ENCODE results near the gene ST14.

ST14 gene

DNA sequence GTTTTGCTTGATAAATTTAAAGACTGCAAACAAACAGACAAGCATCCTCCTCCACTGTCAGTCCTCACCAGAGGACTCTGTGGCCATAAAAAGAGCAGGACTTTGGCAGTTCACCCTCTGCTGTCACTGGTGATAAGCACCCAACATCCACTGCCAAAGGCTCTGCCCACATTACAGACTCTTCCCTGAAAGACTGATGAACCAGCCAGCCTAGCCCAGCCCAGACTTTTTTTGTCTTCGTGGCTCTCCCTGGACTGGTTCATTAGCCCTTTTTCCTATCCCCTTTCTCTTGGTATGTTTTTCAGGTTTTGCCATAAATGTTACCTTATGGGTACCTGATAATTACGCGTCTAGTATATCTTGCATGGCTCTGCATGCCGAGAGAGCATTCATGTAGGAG lies 15.1 kb downstream of the ST14 start:
- H3K36me3 ChIP-seq (ENCODE audit: insufficient read depth, low read length): no peaks in the 10 kb centered on the region

DNA sequence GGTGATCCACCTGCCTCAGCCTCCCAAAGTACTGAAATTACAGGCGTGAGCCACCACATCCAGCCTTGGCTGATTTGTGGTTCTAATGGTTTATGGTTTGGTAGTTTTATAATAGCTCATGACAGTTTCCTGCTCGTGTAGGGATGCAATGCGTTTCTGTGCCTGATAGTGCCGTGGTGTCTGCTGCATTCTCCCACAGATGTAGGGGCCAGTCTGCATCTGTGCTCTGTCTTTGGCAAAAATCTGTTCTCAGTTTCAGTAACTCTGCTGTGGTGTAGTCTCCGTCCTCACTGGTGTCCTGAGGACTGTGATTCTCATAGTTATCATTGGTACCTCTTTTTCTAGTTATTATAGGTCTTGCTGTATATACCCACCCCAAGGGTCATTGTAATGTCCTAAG lies 16.3 kb downstream of the ST14 start:
- TF ChIP-seq FOXP2 (optimal IDR thresholded peaks at IDR 0.05; ENCODE audit: control extremely low read depth, extremely low read length, insufficient read depth) (no peak), EZH2 (IDR thresholded peaks at IDR 0.05) (no peak), POLR2AphosphoS5 (IDR thresholded peaks at IDR 0.05; ENCODE audit: borderline replicate concordance, low read depth, low read length) (no peak)
- H3K36me3 ChIP-seq (ENCODE audit: insufficient read depth, low read length): no peaks in the 10 kb centered on the region
- H3K4me3 ChIP-seq: no peak overlapping the region
- H3K9ac ChIP-seq (ENCODE audit: insufficient read length): no peak overlapping the region
- DNase-seq (ENCODE audit: low read depth, low spot score): no peak
- no peak overlapping the region for H3K27ac ChIP-seq
- H3K9me3 ChIP-seq (ENCODE audit: low read depth, low read length): no peaks in the 10 kb centered on the region

More for the DNA sequence above, 15.1 kb downstream of the ST14 start:
- Histone ChIP-seq H3K9me3 (ENCODE audit: low read depth, low read length) (no peaks in the 10 kb centered on the region), H3K9ac (ENCODE audit: insufficient read length) (no peak overlapping the region), H3K27ac (no peak overlapping the region), H3K4me3 (no peak overlapping the region)
- TF ChIP-seq POLR2AphosphoS5 (IDR thresholded peaks at IDR 0.05; ENCODE audit: borderline replicate concordance, low read depth, low read length) (no peak), FOXP2 (optimal IDR thresholded peaks at IDR 0.05; ENCODE audit: control extremely low read depth, extremely low read length, insufficient read depth) (no peak), EZH2 (IDR thresholded peaks at IDR 0.05) (no peak)
- no peak for DNase-seq (ENCODE audit: low read depth, low spot score)

DNA sequence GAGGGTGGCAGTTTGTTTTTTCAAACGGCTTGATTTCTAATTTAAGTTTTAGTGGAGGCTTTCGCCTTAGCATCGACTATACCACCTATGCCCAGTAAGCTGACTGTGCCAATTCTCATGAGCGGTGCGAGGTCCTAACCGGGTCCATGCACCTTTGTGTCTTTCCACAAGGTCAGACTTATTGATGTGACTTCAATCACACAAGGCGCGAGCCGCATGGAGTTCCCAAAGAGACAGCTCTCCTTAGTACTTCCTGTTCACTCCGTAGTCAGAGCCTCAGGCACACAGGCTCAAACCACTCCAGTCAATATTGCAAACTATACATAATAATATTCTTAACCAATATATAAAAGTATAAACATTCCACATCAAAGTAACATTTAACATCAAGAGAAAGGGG lies 18.2 kb downstream of the ST14 start:
- H3K36me3 ChIP-seq (ENCODE audit: insufficient read depth, low read length): no peaks in the 10 kb centered on the region
- H3K9me3 ChIP-seq (ENCODE audit: low read depth, low read length): no peaks in the 10 kb centered on the region
- no peak for DNase-seq (ENCODE audit: low read depth, low spot score)
- TF ChIP-seq FOXP2 (optimal IDR thresholded peaks at IDR 0.05; ENCODE audit: control extremely low read depth, extremely low read length, insufficient read depth) (no peak), POLR2AphosphoS5 (IDR thresholded peaks at IDR 0.05; ENCODE audit: borderline replicate concordance, low read depth, low read length) (no peak), EZH2 (IDR thresholded peaks at IDR 0.05) (no peak)
- H3K9ac ChIP-seq (ENCODE audit: insufficient read length): no peak overlapping the region
- no peak overlapping the region for H3K4me3 ChIP-seq
- H3K27ac ChIP-seq: no peak overlapping the region

DNA sequence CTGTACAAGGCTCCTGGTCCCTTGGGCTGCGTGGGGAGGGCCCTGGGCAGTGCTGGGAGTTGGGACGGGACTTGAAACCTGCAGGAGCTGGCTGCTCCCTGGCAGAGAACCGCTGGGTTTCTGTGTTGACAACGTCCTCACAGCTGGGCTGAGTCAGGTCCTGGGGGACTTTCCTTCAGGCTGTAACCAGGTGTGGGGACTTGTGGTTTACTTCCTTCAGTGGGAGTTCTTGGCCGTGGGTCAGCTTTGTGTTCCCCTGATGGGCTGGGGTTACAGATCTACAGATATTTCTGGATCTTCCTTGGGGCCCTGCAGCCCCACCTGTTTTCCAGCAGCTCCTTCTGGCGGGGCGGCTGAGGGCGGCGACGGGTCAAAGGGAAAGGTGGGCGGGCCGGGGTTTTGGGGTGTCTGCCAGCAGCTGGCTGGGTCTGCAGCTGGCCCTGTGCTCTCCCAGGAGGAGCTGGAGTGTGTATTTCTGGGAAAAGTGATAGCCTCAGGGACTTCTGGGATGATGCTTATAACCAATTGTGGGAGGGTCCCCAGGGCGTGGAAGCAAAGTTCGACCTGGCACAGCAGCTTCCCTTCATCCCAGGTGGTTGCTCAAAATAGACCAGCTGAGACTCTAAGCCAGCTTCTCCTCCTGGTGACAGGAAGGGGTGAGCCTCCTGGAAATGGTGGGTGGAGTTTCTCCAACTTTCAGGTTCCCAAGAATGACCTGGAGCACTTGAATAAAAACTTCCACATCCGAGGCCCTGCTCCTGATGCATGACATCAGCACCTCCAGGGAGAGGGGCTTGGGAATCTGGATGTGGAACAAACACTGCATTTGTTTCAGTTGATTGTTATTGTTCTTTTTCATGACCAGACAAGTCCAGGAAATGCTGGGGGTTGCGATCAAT lies 19.1 kb downstream of the ST14 start:
- H3K9me3 ChIP-seq (ENCODE audit: low read depth, low read length): no peaks in the 10 kb centered on the region
- TF ChIP-seq EZH2 (IDR thresholded peaks at IDR 0.05) (no peak), FOXP2 (optimal IDR thresholded peaks at IDR 0.05; ENCODE audit: control extremely low read depth, extremely low read length, insufficient read depth) (no peak), POLR2AphosphoS5 (IDR thresholded peaks at IDR 0.05; ENCODE audit: borderline replicate concordance, low read depth, low read length) (no peak)
- DNase-seq (ENCODE audit: low read depth, low spot score): no peak
- no peaks in the 10 kb centered on the region for H3K36me3 ChIP-seq (ENCODE audit: insufficient read depth, low read length)
- H3K27ac ChIP-seq: no peak overlapping the region
- no peak overlapping the region for H3K9ac ChIP-seq (ENCODE audit: insufficient read length)
- no peak overlapping the region for H3K4me3 ChIP-seq

DNA sequence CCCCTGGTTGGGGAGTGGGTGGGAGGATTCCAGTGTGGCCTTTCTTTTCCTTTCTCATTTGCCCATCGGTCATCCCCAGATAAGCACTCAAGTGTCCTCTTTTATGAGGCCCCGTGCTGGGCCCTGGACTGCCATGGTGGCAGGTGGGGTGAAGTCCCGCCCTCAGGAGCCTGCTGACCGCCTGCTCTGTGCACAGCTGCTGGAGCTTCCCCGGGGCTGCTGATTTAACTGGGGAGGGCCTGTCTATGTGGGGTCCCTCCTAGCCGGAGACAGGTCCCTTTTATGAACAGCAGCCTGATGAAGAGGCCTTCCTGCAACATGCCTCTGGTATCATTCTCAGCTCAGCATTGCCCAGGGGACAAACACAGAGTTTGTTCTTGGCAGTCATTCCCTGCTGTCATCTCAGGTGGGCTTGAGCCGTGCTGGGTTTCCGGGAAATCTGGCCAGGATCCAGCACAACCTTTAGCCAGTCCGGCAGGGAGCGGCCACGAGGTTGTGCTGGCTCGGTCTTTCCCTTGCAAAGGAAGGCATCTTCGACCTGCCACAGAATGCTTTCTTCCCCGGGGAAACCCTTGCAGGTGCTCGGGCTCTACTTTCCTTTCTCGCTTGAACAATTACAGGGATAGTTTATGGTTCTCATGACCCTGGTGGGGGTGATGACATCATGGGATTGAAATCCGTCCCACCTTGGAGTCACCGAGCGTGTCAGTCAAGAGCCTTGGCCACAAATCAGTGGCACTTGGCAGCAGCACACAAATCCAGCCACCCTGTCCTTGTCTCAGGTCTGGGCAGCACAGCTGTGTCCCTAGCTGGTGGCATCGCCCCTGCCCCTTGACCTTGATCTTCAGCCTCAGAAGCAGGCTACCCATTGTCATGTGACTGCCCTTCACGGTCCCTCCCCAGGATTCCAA lies 20.1 kb downstream of the ST14 start:
- Histone ChIP-seq H3K36me3 (ENCODE audit: insufficient read depth, low read length) (no peaks in the 10 kb centered on the region), H3K9me3 (ENCODE audit: low read depth, low read length) (no peaks in the 10 kb centered on the region), H3K4me3 (no peak overlapping the region), H3K9ac (ENCODE audit: insufficient read length) (no peak overlapping the region), H3K27ac (no peak overlapping the region)
- TF ChIP-seq POLR2AphosphoS5 (IDR thresholded peaks at IDR 0.05; ENCODE audit: borderline replicate concordance, low read depth, low read length): no peak
- no peak for TF ChIP-seq EZH2 (IDR thresholded peaks at IDR 0.05)
- TF ChIP-seq FOXP2 (optimal IDR thresholded peaks at IDR 0.05; ENCODE audit: control extremely low read depth, extremely low read length, insufficient read depth): no peak
- no peak for DNase-seq (ENCODE audit: low read depth, low spot score)

DNA sequence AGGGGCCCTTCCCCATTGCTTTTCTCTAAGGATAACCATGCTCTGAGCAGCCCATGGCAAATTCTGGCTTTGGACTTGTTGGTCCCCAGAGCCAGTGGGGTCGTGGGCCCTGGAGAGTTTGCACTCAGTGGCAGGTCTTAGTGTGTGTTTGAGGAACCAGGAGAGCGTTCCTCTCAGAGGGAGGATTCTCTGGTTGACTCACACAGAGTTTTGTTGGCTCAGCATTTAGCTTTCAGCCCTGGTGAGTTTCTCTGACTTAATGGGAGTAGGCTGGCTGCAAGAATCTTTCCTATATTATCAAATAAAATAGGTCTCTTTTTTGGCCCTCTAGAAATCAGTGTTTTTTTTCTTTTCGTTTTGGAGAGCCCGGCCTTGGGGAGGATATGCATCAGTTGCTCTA lies 20.9 kb downstream of the ST14 start:
- TF ChIP-seq EZH2 (IDR thresholded peaks at IDR 0.05) (no peak), POLR2AphosphoS5 (IDR thresholded peaks at IDR 0.05; ENCODE audit: borderline replicate concordance, low read depth, low read length) (no peak), FOXP2 (optimal IDR thresholded peaks at IDR 0.05; ENCODE audit: control extremely low read depth, extremely low read length, insufficient read depth) (no peak)
- H3K9ac ChIP-seq (ENCODE audit: insufficient read length): no peak overlapping the region
- no peak overlapping the region for H3K4me3 ChIP-seq
- H3K9me3 ChIP-seq (ENCODE audit: low read depth, low read length): no peaks in the 10 kb centered on the region
- DNase-seq (ENCODE audit: low read depth, low spot score): no peak
- no peak overlapping the region for H3K27ac ChIP-seq
- H3K36me3 ChIP-seq (ENCODE audit: insufficient read depth, low read length): no peaks in the 10 kb centered on the region

DNA sequence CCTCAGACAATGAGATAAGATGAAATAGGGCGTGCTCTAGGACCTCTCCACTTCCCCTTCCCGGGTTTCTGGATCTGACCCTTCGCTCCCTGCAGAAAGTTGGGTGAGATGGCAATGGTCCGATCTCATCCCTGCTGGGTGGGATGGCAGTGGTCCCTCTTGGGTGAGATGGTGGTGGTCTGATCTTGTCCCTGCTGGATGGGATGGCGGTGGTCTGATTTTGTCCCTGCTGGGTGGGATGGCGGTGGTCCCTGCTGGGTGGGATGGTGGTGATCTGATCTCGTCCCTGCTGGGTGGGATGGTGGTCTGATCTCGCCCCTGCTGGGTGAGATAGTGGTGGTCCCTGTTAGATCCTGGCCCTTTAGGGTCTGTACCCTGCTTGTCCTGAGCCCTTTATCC lies 21.3 kb downstream of the ST14 start:
- H3K9ac ChIP-seq (ENCODE audit: insufficient read length): no peak overlapping the region
- no peaks in the 10 kb centered on the region for H3K36me3 ChIP-seq (ENCODE audit: insufficient read depth, low read length)
- no peak for DNase-seq (ENCODE audit: low read depth, low spot score)
- TF ChIP-seq FOXP2 (optimal IDR thresholded peaks at IDR 0.05; ENCODE audit: control extremely low read depth, extremely low read length, insufficient read depth): no peak
- no peak for TF ChIP-seq EZH2 (IDR thresholded peaks at IDR 0.05)
- TF ChIP-seq POLR2AphosphoS5 (IDR thresholded peaks at IDR 0.05; ENCODE audit: borderline replicate concordance, low read depth, low read length): no peak
- no peak overlapping the region for H3K4me3 ChIP-seq
- H3K9me3 ChIP-seq (ENCODE audit: low read depth, low read length): no peaks in the 10 kb centered on the region
- H3K27ac ChIP-seq: no peak overlapping the region

Measured in SK-N-MC (cell line).